Measurements from ENCODE around the gene KXD1.

Gene KXD1

DNA sequence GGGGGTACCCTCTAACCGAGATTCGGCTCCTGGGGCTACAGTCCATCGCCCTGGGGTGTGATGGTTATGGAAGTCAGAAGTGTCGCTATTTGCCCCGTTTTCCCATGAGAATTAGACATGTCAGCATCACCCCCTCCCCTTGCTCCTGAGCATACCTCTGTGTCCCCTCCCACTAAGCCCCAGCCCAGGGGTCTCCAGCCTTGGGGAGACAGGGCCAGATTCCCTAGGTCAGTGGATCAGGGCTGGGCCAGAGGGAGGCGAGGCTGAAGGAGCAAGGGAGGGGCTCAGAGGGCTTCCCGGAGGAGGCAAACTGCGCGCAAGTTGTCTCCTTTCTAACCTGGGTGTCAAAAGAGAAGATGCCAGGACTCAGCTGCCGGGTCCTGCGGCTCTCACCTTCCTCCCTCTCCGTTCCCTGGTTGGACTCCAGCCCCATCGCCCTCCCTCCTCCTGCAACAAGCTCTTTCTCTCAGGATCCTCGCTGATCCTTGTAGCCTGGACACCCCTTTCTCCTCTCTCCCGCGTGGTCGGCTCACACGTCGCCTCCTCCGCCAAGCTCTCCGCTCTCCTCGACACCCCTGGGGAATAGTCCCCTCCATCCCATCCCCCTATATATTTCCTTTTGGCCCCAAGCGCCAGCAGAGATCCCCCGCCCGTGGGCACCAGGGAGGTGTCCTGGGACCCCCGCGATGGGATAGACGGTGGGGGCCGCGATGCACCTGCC lies 54.5 kb downstream of the KXD1 start:
- in situ Hi-C loops (cut with MboI; ENCODE audit: low sequenced_read_pairs), result no loop called here

DNA sequence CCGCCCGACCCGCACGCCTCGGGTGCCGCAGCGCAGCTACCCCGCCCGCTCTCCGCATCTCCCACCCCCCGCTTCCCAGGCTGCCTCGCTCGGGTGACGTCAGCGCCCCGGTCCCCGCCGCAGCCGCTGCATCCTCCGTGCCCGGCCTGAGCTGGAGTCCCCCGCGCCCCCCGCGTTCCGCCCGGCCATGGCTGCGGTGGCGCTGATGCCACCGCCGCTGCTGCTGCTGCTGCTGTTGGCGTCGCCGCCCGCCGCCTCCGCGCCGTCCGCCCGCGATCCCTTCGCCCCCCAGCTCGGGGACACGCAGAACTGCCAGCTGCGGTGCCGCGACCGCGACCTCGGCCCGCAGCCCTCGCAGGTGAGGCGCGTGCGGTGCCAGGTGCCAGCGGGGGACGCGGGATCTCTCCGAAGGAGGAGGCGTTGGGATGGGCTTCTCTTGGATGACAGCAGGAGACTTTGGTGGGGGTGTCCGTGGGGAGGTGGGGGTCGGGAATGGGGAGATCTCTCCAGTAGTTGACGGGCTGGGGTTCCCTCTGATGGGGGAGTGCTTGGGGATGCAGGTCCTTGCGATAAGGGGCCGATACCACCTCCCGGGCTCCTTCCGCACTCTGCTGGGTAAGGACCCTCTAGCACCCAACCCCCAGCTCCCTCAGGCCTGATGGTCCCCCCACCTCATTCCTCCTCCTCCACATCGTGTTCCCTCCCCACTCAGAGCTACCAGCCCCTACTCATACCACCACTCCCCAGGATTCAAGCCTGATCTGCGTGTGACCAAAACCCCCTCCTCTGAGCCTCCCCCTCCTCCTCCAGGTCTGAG lies 55.3 kb downstream of the KXD1 start, which contains the start of gene TMEM59L:
Gene TMEM59L, plus strand, starts transcription at position 99 of the 817 bp plus-strand sequence. Its CDS starts 89 bp downstream, at position 188.
- in situ Hi-C loops (cut with MboI; ENCODE audit: low sequenced_read_pairs), result no loop called here

DNA sequence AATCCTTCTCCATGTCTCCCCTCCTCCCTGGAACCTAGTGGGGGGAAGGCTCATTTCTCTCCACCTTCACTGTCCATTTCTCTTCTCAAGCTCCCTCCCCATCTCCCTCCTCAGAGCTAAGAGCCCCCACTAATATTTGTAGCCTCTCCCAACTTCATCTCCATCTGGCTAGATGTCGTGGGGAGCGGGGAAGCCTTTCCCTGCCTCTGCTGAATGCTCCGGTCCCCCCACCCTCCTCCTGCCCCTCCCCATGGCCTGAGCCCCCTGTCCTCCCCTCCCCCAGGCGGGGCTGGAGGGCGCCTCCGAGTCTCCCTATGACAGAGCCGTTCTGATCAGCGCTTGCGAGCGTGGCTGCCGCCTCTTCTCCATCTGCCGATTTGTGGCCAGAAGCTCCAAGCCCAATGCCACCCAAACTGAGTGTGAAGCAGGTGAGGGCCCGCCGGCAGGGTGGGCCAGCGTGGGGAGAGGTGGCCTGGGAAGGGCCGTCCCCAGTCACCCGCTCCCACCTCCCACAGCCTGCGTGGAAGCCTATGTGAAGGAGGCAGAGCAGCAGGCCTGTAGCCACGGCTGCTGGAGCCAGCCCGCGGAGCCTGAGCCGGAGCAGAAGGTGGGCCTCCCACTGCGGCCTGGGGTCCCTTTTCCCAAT lies 56.0 kb downstream of the KXD1 start:
- in situ Hi-C loops (cut with MboI; ENCODE audit: low sequenced_read_pairs), result no loop called here

DNA sequence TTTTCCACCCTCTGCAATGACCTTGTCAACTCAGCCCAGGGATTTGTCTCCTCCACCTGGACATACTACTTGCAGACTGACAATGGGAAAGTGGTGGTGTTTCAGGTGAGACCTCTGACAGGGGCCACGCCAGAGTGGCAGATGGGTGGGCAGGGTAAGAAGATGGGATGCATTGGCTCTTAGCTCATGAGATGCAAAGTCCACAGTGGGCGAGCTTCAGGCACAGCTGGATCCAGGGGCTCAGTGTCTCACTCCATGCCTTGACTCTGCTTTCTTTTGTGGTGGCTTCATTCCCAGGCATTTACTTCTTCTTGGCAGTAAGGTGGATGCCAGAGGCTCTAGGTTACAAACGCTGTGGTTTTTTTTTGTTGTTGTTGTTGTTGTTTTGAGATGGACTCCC lies 58.4 kb downstream of the KXD1 start:
- in situ Hi-C loops (cut with MboI; ENCODE audit: low sequenced_read_pairs), result no loop called here

DNA sequence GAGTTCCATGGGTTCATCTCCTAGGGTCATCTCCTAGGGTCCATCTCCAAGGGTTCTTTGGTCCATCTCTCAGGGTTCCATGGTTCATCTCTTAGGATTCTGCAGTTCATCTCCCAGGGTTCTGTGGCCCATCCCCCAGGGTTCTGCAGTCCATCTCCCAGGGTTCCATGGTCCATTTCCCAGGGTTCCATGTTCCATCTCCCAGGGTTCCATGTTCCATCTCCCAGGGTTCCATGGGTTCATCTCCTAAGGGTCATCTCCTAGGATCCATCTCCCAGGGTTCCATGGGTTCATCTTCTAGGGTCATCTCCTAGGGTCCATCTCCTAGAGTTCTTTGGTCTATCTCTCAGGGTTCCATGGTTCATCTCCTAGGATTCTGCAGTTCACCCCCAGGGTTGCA lies 59.9 kb downstream of the KXD1 start:
- in situ Hi-C loops (cut with MboI; ENCODE audit: low sequenced_read_pairs), result no loop called here

DNA sequence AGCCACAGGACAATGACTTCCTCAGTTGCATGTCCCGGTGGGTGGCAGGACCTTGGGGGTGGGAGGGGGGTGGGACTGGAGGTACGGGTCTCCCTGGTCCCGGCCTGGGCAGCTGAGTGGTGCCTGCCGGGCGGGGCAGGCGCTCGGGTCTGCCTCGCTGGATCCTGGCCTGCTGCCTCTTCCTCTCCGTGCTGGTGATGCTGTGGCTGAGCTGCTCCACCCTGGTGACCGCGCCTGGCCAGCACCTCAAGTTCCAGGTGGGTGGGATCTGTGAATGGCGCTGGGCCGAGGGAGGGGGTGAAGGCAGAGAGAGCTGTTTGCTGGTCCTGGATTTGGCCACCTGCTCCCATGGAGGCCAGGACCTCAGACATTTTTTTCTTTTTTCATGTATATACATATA lies 60.6 kb downstream of the KXD1 start:
- in situ Hi-C loops (cut with MboI; ENCODE audit: low sequenced_read_pairs), result no loop called here
